ENCODE data around the gene RPL38.

RPL38 gene

GRCh38 chr17:74252211-74252610 lies 48.7 kb downstream of the RPL38 start:
- DNase-seq: no peak

DNA sequence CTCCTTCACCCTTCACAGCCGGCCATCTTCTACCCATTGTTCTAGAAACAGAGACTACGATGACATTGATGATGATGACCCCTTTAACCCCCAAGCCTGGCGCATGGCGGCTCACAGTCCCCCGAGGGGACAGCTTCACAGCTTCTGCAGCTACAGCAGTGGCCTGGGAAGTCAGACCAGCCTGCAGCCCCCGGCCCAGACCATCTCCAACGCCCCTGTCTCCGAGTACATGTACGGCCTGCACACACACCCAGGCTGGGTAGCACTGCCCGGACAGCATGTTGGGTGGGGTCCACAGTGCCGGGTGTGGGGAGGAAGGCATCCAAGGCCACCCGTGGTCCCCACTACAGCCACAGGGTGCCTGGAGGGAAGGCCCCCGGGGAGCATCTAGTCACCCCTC lies 49.6 kb downstream of the RPL38 start:
- no peak for DNase-seq

GRCh38 chr17:74257311-74257710 lies 53.8 kb downstream of the RPL38 start:
- no peak for DNase-seq

- no peak for DNase-seq
Measured at GRCh38 chr17:74259667-74260524, 56.4 kb downstream of the RPL38 start.

Data from CD4-positive, alpha-beta T cell treated with Interleukin-15 for 1 hour (primary cell).